Tibial nerve (tissue), 4 donors: Measurements from ENCODE around the gene ALS2. TPM values are rescaled to one million over a fixed set of nuclear protein-coding genes. Genes with fewer than 3 reads are reported as not detected.

ENCODE experiments used
- DNase-seq, 2 donors: peaks; one replicate each; pipeline ENCODE4 v3.0.0-alpha.2; 2019; ENCODE audit warnings: low spot score in 2 of 2
- H3K27ac ChIP-seq, 4 donors: fragments of 200-600 bp; sonication (generic) in 3 of 4; one replicate each; pipeline ENCODE4 v1.5.1; 2017 to 2019; ENCODE audit warnings: mild to moderate bottlenecking in 1 of 4
- H3K27me3 ChIP-seq, 2 donors: fragments of 200-600 bp; sonication (generic) in 1 of 2; one replicate each; pipeline versions ENCODE4 v1.5.1 to v1.6.0; 2017 to 2019
- H3K36me3 ChIP-seq, 3 donors: fragments of 200-600 bp; sonication (generic); one replicate each; pipeline ENCODE4 v1.5.1; 2018 to 2019
- H3K4me1 ChIP-seq, 4 donors: fragments of 200-600 bp; sonication (generic) in 3 of 4; one replicate each; pipeline ENCODE4 v1.5.1; 2017 to 2019
- H3K4me3 ChIP-seq, 4 donors: fragments of 200-600 bp; sonication (generic) in 3 of 4; one replicate each; pipeline ENCODE4 v1.5.1; 2017 to 2019; ENCODE audit warnings: mild to moderate bottlenecking in 1 of 4, moderate library complexity in 1 of 4
- H3K9me3 ChIP-seq, 4 donors: fragments of 200-600 bp; sonication (generic) in 3 of 4; one replicate each; pipeline ENCODE4 v1.5.1; 2017 to 2019
- EP300 ChIP-seq, 2 donors: sonication (generic); formaldehyde crosslinking; IDR thresholded peaks; one replicate each; pipeline ENCODE4 v1.6.1; 2017; ENCODE audit warnings: antibody characterized with exemption in 2 of 2, mild to moderate bottlenecking in 1 of 2
- POLR2A ChIP-seq, 2 donors: fragments of 450-650 bp; IDR thresholded peaks; one replicate each; pipeline ENCODE4 v1.6.1; 2017; ENCODE audit warnings: antibody characterized with exemption in 2 of 2, mild to moderate bottlenecking in 2 of 2, moderate library complexity in 2 of 2
- WGBS, 2 donors: methylation state at CpG; one replicate each; pipeline ENCODE4 v1.1.5; 2018; 5-methylcytosine and 5-hydroxymethylcytosine counted together
- total RNA-seq, 4 donors: library from RNA; depleted of rRNA; stranded (reverse); fragments of >200 nt; gene quantifications; one replicate each; pipeline ENCODE4 v1.1.0, GENCODE V29; 2016
- TF ChIP-seq, protein P1 (sequence below), 5 experiments: fragments of 200-600 bp in 3 of 5; fragments of 450-650 bp in 2 of 5; sonication (generic) in 3 of 5; IDR thresholded peaks; one replicate each; pipeline ENCODE4 v1.5.1; 2016 to 2019; ENCODE audit warnings: antibody characterized with exemption in 5 of 5, mild to moderate bottlenecking in 3 of 5, moderate library complexity in 2 of 5

ALS2 gene
- total RNA-seq, 4 donors from 2014 or later = 23.5 to 35.8 (median 34.8) TPM

DNA sequence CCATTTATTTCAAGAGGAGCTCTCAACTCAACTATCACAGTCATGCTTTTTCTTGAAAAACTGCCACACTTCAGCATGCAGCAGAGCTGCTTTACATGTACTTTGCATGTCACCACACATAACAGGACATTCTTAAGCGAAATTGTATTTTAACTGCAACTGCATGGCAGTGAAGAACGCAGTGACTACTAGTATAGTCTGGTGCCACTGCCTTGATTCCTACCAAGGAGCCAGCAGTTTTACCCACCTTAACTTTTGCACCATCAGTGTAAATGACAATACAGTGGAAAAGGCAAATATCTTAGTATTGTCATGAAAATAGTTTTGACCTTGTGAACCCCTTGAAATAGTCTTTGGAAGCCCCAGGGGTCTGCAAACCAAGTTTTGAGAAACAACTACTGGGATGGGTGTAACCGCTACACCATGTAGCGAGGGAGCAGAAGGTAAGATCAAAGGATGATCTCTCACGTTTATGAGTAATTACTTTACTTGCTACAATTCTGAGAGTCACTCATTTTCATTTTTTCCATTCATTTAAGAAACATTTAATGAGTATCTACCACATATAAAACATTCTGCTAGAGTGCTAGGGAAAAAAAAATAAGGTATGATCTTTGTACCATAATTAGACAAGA lies 50.0 kb downstream of the ALS2 start:
- Histone ChIP-seq H3K4me1 (no peaks in the 10 kb centered on the region), H3K27ac (no peak overlapping the region), H3K4me3 (no peak overlapping the region), H3K9me3 (peaks cover 0 to 4% (median 0%) of the 10 kb centered on the region in 4 donors), H3K36me3 (peaks cover 0 to 98% (median 3%) of the 10 kb centered on the region in 3 donors), H3K27me3 (no peaks in the 10 kb centered on the region)
- 81 to 84% methylated on average over 5 of the region's 5 CpGs for WGBS, 2 donors
- TF ChIP-seq POLR2A (IDR thresholded peaks at IDR 0.05) (no peak), EP300 (IDR thresholded peaks at IDR 0.05) (no peak)
- TF ChIP-seq, protein P1, sequence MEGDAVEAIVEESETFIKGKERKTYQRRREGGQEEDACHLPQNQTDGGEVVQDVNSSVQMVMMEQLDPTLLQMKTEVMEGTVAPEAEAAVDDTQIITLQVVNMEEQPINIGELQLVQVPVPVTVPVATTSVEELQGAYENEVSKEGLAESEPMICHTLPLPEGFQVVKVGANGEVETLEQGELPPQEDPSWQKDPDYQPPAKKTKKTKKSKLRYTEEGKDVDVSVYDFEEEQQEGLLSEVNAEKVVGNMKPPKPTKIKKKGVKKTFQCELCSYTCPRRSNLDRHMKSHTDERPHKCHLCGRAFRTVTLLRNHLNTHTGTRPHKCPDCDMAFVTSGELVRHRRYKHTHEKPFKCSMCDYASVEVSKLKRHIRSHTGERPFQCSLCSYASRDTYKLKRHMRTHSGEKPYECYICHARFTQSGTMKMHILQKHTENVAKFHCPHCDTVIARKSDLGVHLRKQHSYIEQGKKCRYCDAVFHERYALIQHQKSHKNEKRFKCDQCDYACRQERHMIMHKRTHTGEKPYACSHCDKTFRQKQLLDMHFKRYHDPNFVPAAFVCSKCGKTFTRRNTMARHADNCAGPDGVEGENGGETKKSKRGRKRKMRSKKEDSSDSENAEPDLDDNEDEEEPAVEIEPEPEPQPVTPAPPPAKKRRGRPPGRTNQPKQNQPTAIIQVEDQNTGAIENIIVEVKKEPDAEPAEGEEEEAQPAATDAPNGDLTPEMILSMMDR (IDR thresholded peaks at IDR 0.05) = no peak
- DNase-seq = no peak

DNA sequence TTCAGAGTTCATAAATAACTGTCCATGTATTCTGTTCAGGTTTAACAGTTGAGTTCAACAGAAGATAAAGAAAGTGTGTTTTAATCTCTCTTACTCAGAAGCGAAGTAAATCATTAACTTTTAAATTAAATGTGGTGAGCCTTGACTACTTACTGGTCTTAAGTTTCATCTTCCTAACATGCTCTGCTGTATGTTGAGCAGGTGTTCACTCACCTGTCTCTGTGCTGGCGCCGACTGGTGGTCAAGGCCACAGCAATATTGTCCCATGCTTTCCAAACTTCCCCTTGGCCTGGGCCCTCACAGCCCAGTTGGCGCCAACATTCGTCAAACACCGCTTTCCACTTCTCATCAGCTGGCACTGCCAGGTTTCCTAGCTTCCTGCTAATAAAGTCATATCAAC lies 65.3 kb downstream of the ALS2 start:
- Histone ChIP-seq H3K4me3 (no peak overlapping the region), H3K27ac (no peak overlapping the region), H3K27me3 (no peaks in the 10 kb centered on the region), H3K36me3 (peaks cover 0 to 89% (median 5%) of the 10 kb centered on the region in 3 donors), H3K9me3 (peaks cover 0 to 12% (median 0%) of the 10 kb centered on the region in 4 donors), H3K4me1 (no peaks in the 10 kb centered on the region)
- DNase-seq = no peak
- TF ChIP-seq, protein P1 (IDR thresholded peaks at IDR 0.05) = no peak
- TF ChIP-seq EP300 (IDR thresholded peaks at IDR 0.05) = no peak
- 86 to 97% methylated on average over 6 of the region's 6 CpGs for WGBS, 2 donors

DNA sequence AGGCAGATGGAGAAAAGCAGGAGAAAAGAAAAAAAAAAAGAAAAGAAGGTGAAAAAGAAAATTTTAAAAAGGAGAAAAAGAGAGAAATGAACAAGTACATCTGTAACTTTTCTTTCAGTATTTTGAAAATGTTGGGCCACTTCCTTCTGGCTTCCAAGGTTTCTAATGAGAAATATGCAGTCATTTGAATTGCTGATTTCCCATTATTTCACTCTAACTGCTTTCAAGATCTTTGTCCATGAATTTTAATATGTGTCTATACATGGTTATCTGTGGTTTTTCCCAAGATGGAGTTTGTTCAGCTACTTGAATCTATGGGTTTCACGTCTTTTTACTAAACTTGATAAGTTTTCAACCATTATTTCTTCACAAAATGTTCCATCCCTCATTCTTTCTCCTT lies 68.0 kb downstream of the ALS2 start:
- TF ChIP-seq EP300 (IDR thresholded peaks at IDR 0.05) = no peak
- TF ChIP-seq, protein P1 (IDR thresholded peaks at IDR 0.05) = no peak
- TF ChIP-seq POLR2A (IDR thresholded peaks at IDR 0.05) = no peak
- no peak overlapping the region for H3K27ac ChIP-seq
- H3K27me3 ChIP-seq = no peaks in the 10 kb centered on the region
- H3K4me3 ChIP-seq = no peak overlapping the region
- no peak for DNase-seq
- no peaks in the 10 kb centered on the region for H3K9me3 ChIP-seq
- no peaks in the 10 kb centered on the region for H3K4me1 ChIP-seq
- H3K36me3 ChIP-seq = peaks cover 0 to 88% (median 5%) of the 10 kb centered on the region in 3 donors
- WGBS, 2 donors = 97 to 100% methylated on average over 1 of the region's 1 CpG

DNA sequence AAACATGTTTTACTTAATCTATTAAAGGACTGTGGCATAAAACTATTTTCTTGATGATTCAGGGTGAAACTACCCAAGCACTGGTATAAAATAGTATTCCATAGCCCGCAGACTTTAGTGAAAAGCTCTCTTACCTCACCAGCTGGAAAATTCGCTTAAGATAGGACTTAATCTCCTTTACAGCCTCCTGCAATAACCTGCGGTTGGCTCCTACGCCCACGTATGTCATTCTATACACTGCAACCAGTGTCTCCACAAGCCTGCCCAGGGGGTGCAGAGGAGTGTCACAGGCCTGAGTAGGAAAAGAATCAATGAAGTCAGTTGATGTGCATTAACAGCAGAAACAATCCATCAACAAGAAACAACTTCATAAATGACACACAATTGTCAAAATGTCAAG lies 71.0 kb downstream of the ALS2 start:
- Histone ChIP-seq H3K27me3 (no peaks in the 10 kb centered on the region), H3K4me1 (no peaks in the 10 kb centered on the region), H3K27ac (no peak overlapping the region), H3K9me3 (no peaks in the 10 kb centered on the region), H3K4me3 (no peak overlapping the region), H3K36me3 (peaks cover 0 to 89% (median under 1%) of the 10 kb centered on the region in 3 donors)
- WGBS, 2 donors = 80 to 85% methylated on average over 5 of the region's 5 CpGs
- TF ChIP-seq, protein P1 (IDR thresholded peaks at IDR 0.05) = no peak
- TF ChIP-seq EP300 (IDR thresholded peaks at IDR 0.05) = no peak
- no peak for DNase-seq

DNA sequence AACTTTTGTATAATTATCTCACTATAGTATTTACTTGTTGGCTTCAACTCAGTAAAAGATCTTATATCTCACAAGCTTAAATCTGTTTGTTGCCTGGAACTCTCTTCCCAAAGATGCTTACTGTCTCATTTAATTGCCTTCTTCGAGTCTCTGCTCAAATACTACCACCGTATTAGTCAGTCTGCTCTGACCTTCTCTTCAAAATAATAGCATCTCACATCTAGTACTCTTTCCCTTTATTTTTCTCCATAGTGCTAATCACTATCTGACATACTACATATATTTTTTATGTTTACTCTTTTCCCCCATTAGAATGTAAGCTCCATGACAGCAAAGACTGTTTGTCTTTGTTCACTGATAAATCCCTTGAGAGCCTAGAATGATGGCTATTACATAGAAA lies 71.7 kb downstream of the ALS2 start:
- DNase-seq = no peak
- WGBS, 2 donors = 43 to 52% methylated on average over 2 of the region's 2 CpGs
- H3K27ac ChIP-seq = no peak overlapping the region
- no peak overlapping the region for H3K4me3 ChIP-seq
- TF ChIP-seq, protein P1 (IDR thresholded peaks at IDR 0.05) = no peak
- TF ChIP-seq EP300 (IDR thresholded peaks at IDR 0.05) (no peak), POLR2A (IDR thresholded peaks at IDR 0.05) (no peak)
- H3K27me3 ChIP-seq = no peaks in the 10 kb centered on the region
- H3K36me3 ChIP-seq = peaks cover 0 to 89% (median 0%) of the 10 kb centered on the region in 3 donors
- H3K4me1 ChIP-seq = no peaks in the 10 kb centered on the region
- H3K9me3 ChIP-seq = no peaks in the 10 kb centered on the region
